MCF 10A (cell line): Measurements from ENCODE around the gene FYCO1. TPM values are rescaled to one million over a fixed set of nuclear protein-coding genes. Genes with fewer than 3 reads are reported as not detected.

Experiments
- BruUV-seq: library from RNA; stranded (reverse); fragments of 400-500 nt; replicated peaks from 2 replicates; lab custom pipeline; 2021; lab: Mats Ljungman, UMichigan
- CTCF ChIA-PET: fragments of 300-600 bp; sonication (Branson Sonifier 250); formaldehyde crosslinking; extraction: SDS; loops from one replicate; lab custom pipeline; 2021; ENCODE audit warnings: antibody characterized with exemption, inconsistent platforms; lab: Yijun Ruan, JAX
- POLR2A ChIA-PET: fragments of 300-600, 350-650 bp; sonication (Branson Sonifier 250); formaldehyde crosslinking; extraction: SDS; loops from one replicate; lab custom pipeline; 2020; ENCODE audit warnings: antibody characterized with exemption, inconsistent platforms; lab: Yijun Ruan, JAX
- DNase-seq: peaks from one replicate; pipeline ENCODE4 v3.0.0-alpha.2; 2018; ENCODE audit not compliant: unreplicated experiment
- H3K27ac Mint-ChIP-seq: one replicate; pipeline ENCODE4 v1.8.0; 2022; ENCODE audit warnings: mild to moderate bottlenecking, low read depth, mixed read lengths; ENCODE audit not compliant: unreplicated experiment
- H3K27me3 Mint-ChIP-seq: one replicate; pipeline ENCODE4 v1.8.0; 2022; ENCODE audit warnings: mixed read lengths; ENCODE audit not compliant: insufficient read depth, unreplicated experiment
- H3K36me3 Mint-ChIP-seq: one replicate; pipeline ENCODE4 v1.8.0; 2022; ENCODE audit warnings: mild to moderate bottlenecking, moderate library complexity, mixed read lengths; ENCODE audit not compliant: insufficient read depth, unreplicated experiment
- H3K4me1 Mint-ChIP-seq: one replicate; pipeline ENCODE4 v1.8.0; 2022; ENCODE audit warnings: mixed read lengths; ENCODE audit not compliant: insufficient read depth, unreplicated experiment
- H3K4me3 Mint-ChIP-seq: one replicate; pipeline ENCODE4 v1.8.0; 2022; ENCODE audit warnings: mild to moderate bottlenecking, moderate library complexity, mixed read lengths; ENCODE audit not compliant: unreplicated experiment
- H3K9me3 Mint-ChIP-seq: one replicate; pipeline ENCODE4 v1.8.0; 2022; ENCODE audit warnings: mixed read lengths; ENCODE audit not compliant: unreplicated experiment
- CTCF ChIP-seq: fragments of 200-600 bp; IDR thresholded peaks from one replicate; pipeline ENCODE4 v1.8.0; 2022; ENCODE audit warnings: antibody characterized with exemption, mild to moderate bottlenecking; ENCODE audit not compliant: unreplicated experiment
- intact Hi-C: fragments of 100-400 bp; cut with micrococcal nuclease; formaldehyde crosslinking; loops from 2 replicates; pipeline ENCODE4 v1.14.1; 2022
- total RNA-seq: library from RNA; stranded (reverse); gene quantifications from 2 replicates; pipeline ENCODE4 v1.2.3, GENCODE V29; 2022

The FYCO1 gene
- total RNA-seq, 1 experiment from 2014 or later, result 18.4 TPM

- CTCF ChIA-PET, result no interaction called here
- intact Hi-C loops, result loop anchor here (1.0 kb wide), 1 partner anchor 146 kb away; no protein-coding TSS in a partner anchor
- Mint-ChIP-seq H3K27me3 (peaks cover 10% of the 10 kb centered on the region), H3K4me3 (no peak overlapping the region), H3K9me3 (no peaks in the 10 kb centered on the region), H3K27ac (no peak overlapping the region), H3K36me3 (peaks cover 6% of the 10 kb centered on the region), H3K4me1 (peaks cover 5% of the 10 kb centered on the region)
- POLR2A ChIA-PET, result interaction anchor here (0.9 kb wide), 1 partner anchor 22 kb away, joined by 4 read pairs; no protein-coding TSS in a partner anchor
- peak; percentile 60 for DNase-seq
- TF ChIP-seq CTCF, result peak; percentile 54
- no TSS peak for BruUV-seq
Measured at GRCh38 chr3:45906681-45907407, 88.8 kb downstream of the FYCO1 start.

DNA sequence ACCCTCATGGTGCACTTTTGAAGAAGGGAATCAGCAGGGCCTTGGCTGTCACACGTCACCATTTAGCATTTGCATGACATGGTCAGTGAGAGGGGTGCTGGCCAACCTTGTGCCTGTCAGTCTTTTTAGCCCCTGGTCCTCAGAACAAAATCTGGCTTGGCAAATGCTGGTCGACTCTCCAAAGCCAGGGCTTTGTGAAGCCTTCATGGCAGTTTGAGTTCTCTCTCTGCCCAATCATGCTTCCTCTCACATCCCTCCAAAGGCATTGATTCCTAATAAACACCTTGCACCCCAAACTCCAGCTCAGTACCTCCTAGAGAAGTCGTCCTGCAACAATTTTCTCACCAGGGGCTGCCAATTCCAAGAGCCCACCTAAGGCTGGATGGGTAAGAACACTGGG is 89.9 kb downstream of the FYCO1 start:
- intact Hi-C loops, result no loop called here
- no TSS peak for BruUV-seq

GRCh38 chr3:45904931-45905330 is 90.7 kb downstream of the FYCO1 start:
- ChIA-PET CTCF (interaction anchor here (0.7 to 1.4 kb wide), 2 partner anchors 144 to 152 kb away, joined by 3 read pairs; no protein-coding TSS in a partner anchor), POLR2A (interaction anchor here (0.6 to 1.2 kb wide), 2 partner anchors 10 to 19 kb away, joined by 3 to 4 read pairs; no protein-coding TSS in a partner anchor)
- no peak for TF ChIP-seq CTCF
- no peak overlapping the region for H3K27ac Mint-ChIP-seq
- DNase-seq, result no peak
- H3K9me3 Mint-ChIP-seq, result no peaks in the 10 kb centered on the region
- peaks cover 5% of the 10 kb centered on the region for H3K4me1 Mint-ChIP-seq
- intact Hi-C loops, result no loop called here
- peaks cover 7% of the 10 kb centered on the region for H3K27me3 Mint-ChIP-seq
- no TSS peak for BruUV-seq
- no peak overlapping the region for H3K4me3 Mint-ChIP-seq
- H3K36me3 Mint-ChIP-seq, result peaks cover 6% of the 10 kb centered on the region

More for the DNA sequence above, 89.9 kb downstream of the FYCO1 start:
- ChIA-PET CTCF (no interaction called here), POLR2A (no interaction called here)
- DNase-seq, result no peak
- Mint-ChIP-seq H3K4me3 (no peak overlapping the region), H3K36me3 (peaks cover 6% of the 10 kb centered on the region), H3K4me1 (peaks cover 5% of the 10 kb centered on the region), H3K9me3 (no peaks in the 10 kb centered on the region), H3K27me3 (peaks cover 10% of the 10 kb centered on the region), H3K27ac (no peak overlapping the region)
- TF ChIP-seq CTCF, result no peak

DNA sequence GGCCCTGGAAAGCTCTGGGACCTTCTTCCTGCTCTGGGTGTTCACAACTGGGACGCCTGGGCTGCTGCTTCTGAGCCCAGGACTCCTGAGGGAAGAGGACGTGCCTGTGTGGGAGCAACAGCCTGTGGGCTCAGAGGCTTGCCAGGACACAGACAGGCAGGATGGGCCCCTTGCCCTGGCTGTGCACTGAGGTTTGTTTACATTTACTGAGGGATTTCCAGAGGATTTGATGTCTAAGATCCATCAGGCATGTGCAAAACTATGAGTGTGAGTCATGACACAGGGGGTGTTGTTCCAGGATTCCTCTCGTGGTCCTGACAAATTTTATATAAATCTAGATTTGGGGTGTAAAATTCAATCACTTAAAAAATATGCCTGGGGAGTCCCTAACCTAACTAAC is 98.7 kb downstream of the FYCO1 start:
- no TSS peak for BruUV-seq
- DNase-seq, result peak; percentile 65
- intact Hi-C loops, result no loop called here
- H3K4me3 Mint-ChIP-seq, result no peak overlapping the region
- TF ChIP-seq CTCF, result no peak
- H3K27ac Mint-ChIP-seq, result no peak overlapping the region
- peaks cover 2% of the 10 kb centered on the region for H3K27me3 Mint-ChIP-seq
- ChIA-PET POLR2A (interaction anchor here (1.6 kb wide), 1 partner anchor 55 kb away, joined by 3 read pairs; the partner anchor contains the start of gene LZTFL1), CTCF (no interaction called here)
- no peaks in the 10 kb centered on the region for H3K36me3 Mint-ChIP-seq
- peaks cover 25% of the 10 kb centered on the region for H3K4me1 Mint-ChIP-seq
- no peaks in the 10 kb centered on the region for H3K9me3 Mint-ChIP-seq
